AG04450 (cell line): ENCODE data around the gene RAB5B. TPM values are rescaled to one million over a fixed set of nuclear protein-coding genes. Genes with fewer than 3 reads are reported as not detected.

Experiments
- CTCF ChIA-PET: fragments of 300-600, 350-600 bp; formaldehyde crosslinking; extraction: SDS; loops from one replicate; lab custom pipeline; 2022; ENCODE audit warnings: antibody characterized with exemption, inconsistent platforms; lab: Charles Lee
- POLR2A ChIA-PET: fragments of 350-600 bp; formaldehyde crosslinking; extraction: SDS; loops from one replicate; lab custom pipeline; 2021; ENCODE audit warnings: antibody characterized with exemption, inconsistent platforms; lab: Yijun Ruan, JAX
- DNase-seq: peaks from one replicate; pipeline ENCODE4 v3.0.0-alpha.2; 2011; ENCODE audit warnings: low read depth, low spot score
- H3K27ac ChIP-seq: one replicate; pipeline ENCODE4 v1.5.1; 2012; ENCODE audit warnings: low read depth, low read length, control low read depth
- H3K27me3 ChIP-seq: one replicate; pipeline ENCODE4 v1.6.0; 2012; ENCODE audit warnings: low read length; ENCODE audit not compliant: control insufficient read depth, insufficient read depth
- H3K4me3 ChIP-seq: 2 replicates; pipeline ENCODE4 v1.5.1; 2011; ENCODE audit warnings: mild to moderate bottlenecking, low read depth, low read length, control low read depth
- H3K9me3 ChIP-seq: 2 replicates; pipeline ENCODE4 v1.5.1; 2012; ENCODE audit warnings: low read length; ENCODE audit not compliant: control insufficient read depth, insufficient read depth
- CTCF ChIP-seq: IDR thresholded peaks from 2 replicates; pipeline ENCODE4 v1.5.1; 2011; ENCODE audit warnings: low read depth, low read length, control low read depth, inconsistent platforms
- polyA plus RNA-seq: library from polyadenylated mRNA; depleted of rRNA; stranded (reverse); fragments of >200 nt; gene quantifications from 2 replicates; pipeline ENCODE4 v1.2.3, GENCODE V29; 2011

RAB5B gene
- polyA plus RNA-seq, 1 experiment: 157 TPM

- Histone ChIP-seq H3K4me3 (peak within 1 kb of the TSS; percentile 97), H3K27ac (peak within 1 kb of the TSS; percentile 93), H3K27me3 (no peaks in the 10 kb centered on the region), H3K9me3 (no peaks in the 10 kb centered on the region; the same call in 1 of the 2 replicates)
- POLR2A ChIA-PET: interaction anchor here (0.5 to 2.5 kb wide), 8 partner anchors 13 to 704 kb away, joined by 3 to 22 read pairs (median 4); partner anchors contain the start of genes DNAJC14 and SARNP
- CTCF ChIA-PET: interaction anchor here (0.6 to 2.5 kb wide), 18 partner anchors 11 to 198 kb away, joined by 3 to 23 read pairs (median 5); no protein-coding TSS in a partner anchor
- no peak for TF ChIP-seq CTCF
- no peak for DNase-seq
These were observed 46.0 kb upstream of the RAB5B start, which contains the start of gene PYM1 for GRCh38 chr12:55927588-55928502. TSS of gene PYM1 (minus strand) at chr12:55927894. CDS start at chr12:55927761, 133 bp downstream.

- Histone ChIP-seq H3K27me3 (no peaks in the 10 kb centered on the region), H3K27ac (no peak overlapping the region), H3K9me3 (no peaks in the 10 kb centered on the region; the same call in 1 of the 2 replicates), H3K4me3 (no peak overlapping the region)
- ChIA-PET CTCF (interaction anchor here (1.3 to 2.9 kb wide), 5 partner anchors 11 to 190 kb away, joined by 3 to 33 read pairs (median 11); partner anchors contain the start of genes ORMDL2 and SARNP), POLR2A (interaction anchor here (0.6 to 1.3 kb wide), 4 partner anchors 82 to 112 kb away, joined by 3 to 4 read pairs (median 3); partner anchors contain the start of genes ORMDL2 and SARNP)
- DNase-seq: no peak
- TF ChIP-seq CTCF: no peak
These were observed 44.5 kb upstream of the RAB5B start for GRCh38 chr12:55929306-55929791.

- peak; percentile 72 for TF ChIP-seq CTCF
- POLR2A ChIA-PET: interaction anchor here (0.6 to 1.4 kb wide), 6 partner anchors 43 to 187 kb away, joined by 3 to 7 read pairs (median 4); partner anchors contain the start of genes DNAJC14, ORMDL2, RAB5B and SARNP
- DNase-seq: peak; percentile 60
These were observed 43.0 kb upstream of the RAB5B start, which contains the start of gene DGKA for GRCh38 chr12:55930771-55931316. TSS of gene DGKA (plus strand) at chr12:55931162. CDS start at chr12:55936504, 5,342 bp downstream.

GRCh38 chr12:55931317-55931779 lies 42.5 kb upstream of the RAB5B start:
- Histone ChIP-seq H3K9me3 (no peaks in the 10 kb centered on the region; the same call in 1 of the 2 replicates), H3K27ac (peak overlapping the region; percentile 85), H3K4me3 (peak overlapping the region; percentile 89), H3K27me3 (no peaks in the 10 kb centered on the region)
- DNase-seq: no peak
- no peak for TF ChIP-seq CTCF
- ChIA-PET POLR2A (interaction anchor here (1.0 to 1.4 kb wide), 2 partner anchors 64 to 102 kb away, joined by 4 read pairs; partner anchors contain the start of gene DNAJC14), CTCF (interaction anchor here (1.0 to 2.9 kb wide), 3 partner anchors 9 to 192 kb away, joined by 4 to 33 read pairs (median 19); no protein-coding TSS in a partner anchor)

More at GRCh38 chr12:55930771-55931316, 43.0 kb upstream of the RAB5B start, which contains the start of gene DGKA:
- CTCF ChIA-PET: interaction anchor here (0.6 to 2.9 kb wide), 19 partner anchors 9 to 516 kb away, joined by 3 to 33 read pairs (median 4); partner anchors contain the start of genes DNAJC14, ORMDL2, RAB5B and SARNP
- peak within 1 kb of the TSS; percentile 85 for H3K27ac ChIP-seq
- peak within 1 kb of the TSS; percentile 89 for H3K4me3 ChIP-seq
- no peaks in the 10 kb centered on the region; the same call in 1 of the 2 replicates for H3K9me3 ChIP-seq
- H3K27me3 ChIP-seq: no peaks in the 10 kb centered on the region
